ENCODE measurements around the gene GDF15. TPM values are rescaled to one million over a fixed set of nuclear protein-coding genes. Genes with fewer than 3 reads are reported as not detected.
A peak's percentile ranks its signal among the peaks of the same experiment; 100 is the strongest.

The GDF15 gene
- polyA plus RNA-seq, 1 of the 3 experiments (the other 2 are of a cell fraction), result 129 TPM

DNA sequence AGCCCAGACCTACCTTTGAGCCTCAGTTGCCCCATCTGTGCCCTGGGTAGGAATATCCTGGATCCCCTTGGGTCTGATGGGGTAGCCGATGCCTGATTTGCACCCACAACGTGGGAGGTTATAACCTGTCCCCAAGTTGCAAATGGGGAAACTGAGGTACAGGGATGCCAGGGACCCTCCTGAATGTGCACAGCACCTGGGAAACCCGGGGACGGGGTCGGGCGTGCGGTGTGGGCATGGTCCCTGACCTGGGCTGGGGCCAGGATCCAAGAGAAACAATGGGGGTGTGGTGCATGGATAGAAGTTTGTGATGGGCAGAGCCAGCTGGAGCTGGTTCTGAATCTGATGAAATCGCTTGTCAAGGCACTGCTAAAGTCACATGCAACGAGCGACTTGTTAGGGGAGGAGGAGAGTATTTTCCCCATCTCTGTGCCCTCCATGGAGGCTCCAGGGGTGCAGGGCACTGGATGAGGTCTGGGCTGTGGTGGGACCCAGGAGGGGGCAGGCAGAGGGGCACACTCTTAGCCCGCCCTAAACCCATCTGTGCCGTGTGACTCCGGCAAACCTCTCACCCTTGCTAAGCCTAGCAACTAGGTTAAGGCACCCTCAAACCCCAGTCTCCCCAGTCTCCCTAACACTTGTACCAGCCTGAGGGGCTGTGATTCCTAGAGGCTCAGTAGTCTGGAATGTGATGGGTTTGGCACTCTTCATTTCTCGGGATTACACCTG is 749 bp downstream of the GDF15 start:
- peaks cover 9% of the 10 kb centered on the region for H3K79me2 ChIP-seq (ENCODE audit: insufficient read depth)
- 0 out of 4 replicates have a peak overlapping the region, but pooled peaks of 1 of the 2 experiments have one; percentile 9 for H3K27ac ChIP-seq (ENCODE audit: low read depth in 2 of 2, low read length in 1 of 2)
- peak overlapping the region; percentile 82 for H3K4me2 ChIP-seq
- 83% methylated on average over 11 of the region's 14 CpGs for WGBS (ENCODE audit: low lambda C conversion rate)
- no peak overlapping the region for H2AFZ ChIP-seq (ENCODE audit: low read depth)
- no peaks in the 10 kb centered on the region; the same call in 1 of the 2 replicates for H4K20me1 ChIP-seq (ENCODE audit: insufficient read depth)
- peaks cover 3 to 6% of the 10 kb centered on the region in 2 experiments for H3K36me3 ChIP-seq (replicated peaks in 1 of 2; ENCODE audit: control insufficient read depth in 1 of 2, insufficient read depth in 2 of 2, low read length in 1 of 2)
- H3K27me3 ChIP-seq (ENCODE audit: insufficient read depth), result no peaks in the 10 kb centered on the region
- H3K9me3 ChIP-seq, result no peaks in the 10 kb centered on the region
- peak overlapping the region; percentile 51 to 60 for H3K4me3 ChIP-seq (ENCODE audit: low read depth in 2 of 2, low read length in 1 of 2)
- peak overlapping the region; percentile 39 for H3K9ac ChIP-seq
- ChIA-PET CTCF (interaction anchor here (0.6 to 8.6 kb wide), 11 partner anchors 9 to 45 kb away, joined by 3 to 160 read pairs (median 6); partner anchors contain the start of gene SSBP4), POLR2A (no interaction called here)
- peaks cover 18% of the 10 kb centered on the region for H3F3A ChIP-seq (replicated peaks; ENCODE audit: insufficient read depth)
- no peak for DNase-seq
- TF ChIP-seq TCF12 (IDR thresholded peaks at IDR 0.05) (no peak), RAD21 (IDR thresholded peaks at IDR 0.05; ENCODE audit: low read length) (no peak)
- no peaks in the 10 kb centered on the region for H3K9me2 ChIP-seq
- peaks cover 0 to 9% of the 10 kb centered on the region in 2 experiments; a peak in 1 of 4 replicates for H3K4me1 ChIP-seq (ENCODE audit: control insufficient read depth in 1 of 2, insufficient read depth in 2 of 2, low read depth in 1 of 2, low read length in 1 of 2)

DNA sequence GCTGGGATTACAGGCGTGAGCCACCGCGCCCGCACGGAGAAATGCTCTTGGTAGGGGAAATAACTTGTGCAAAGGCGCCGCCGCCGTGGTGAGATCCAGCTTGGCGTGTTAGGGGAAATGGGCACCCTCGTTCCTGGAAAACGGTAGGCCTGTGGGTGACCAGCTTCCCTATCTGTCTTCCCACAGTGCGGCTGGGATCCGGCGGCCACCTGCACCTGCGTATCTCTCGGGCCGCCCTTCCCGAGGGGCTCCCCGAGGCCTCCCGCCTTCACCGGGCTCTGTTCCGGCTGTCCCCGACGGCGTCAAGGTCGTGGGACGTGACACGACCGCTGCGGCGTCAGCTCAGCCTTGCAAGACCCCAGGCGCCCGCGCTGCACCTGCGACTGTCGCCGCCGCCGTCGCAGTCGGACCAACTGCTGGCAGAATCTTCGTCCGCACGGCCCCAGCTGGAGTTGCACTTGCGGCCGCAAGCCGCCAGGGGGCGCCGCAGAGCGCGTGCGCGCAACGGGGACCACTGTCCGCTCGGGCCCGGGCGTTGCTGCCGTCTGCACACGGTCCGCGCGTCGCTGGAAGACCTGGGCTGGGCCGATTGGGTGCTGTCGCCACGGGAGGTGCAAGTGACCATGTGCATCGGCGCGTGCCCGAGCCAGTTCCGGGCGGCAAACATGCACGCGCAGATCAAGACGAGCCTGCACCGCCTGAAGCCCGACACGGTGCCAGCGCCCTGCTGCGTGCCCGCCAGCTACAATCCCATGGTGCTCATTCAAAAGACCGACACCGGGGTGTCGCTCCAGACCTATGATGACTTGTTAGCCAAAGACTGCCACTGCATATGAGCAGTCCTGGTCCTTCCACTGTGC is 2.4 kb downstream of the GDF15 start:
- H3K4me2 ChIP-seq, result peak overlapping the region; percentile 82; the same call in 1 of the 2 replicates
- WGBS (ENCODE audit: low lambda C conversion rate), result 67% methylated on average over 19 of the region's 86 CpGs
- ChIA-PET CTCF (interaction anchor here (0.6 to 8.6 kb wide), 37 partner anchors 8 to 258 kb away, joined by 3 to 160 read pairs (median 7); partner anchors contain the start of genes IQCN, JUND, LRRC25 and LSM4), POLR2A (interaction anchor here (0.6 to 1.2 kb wide), 6 partner anchors 31 to 176 kb away, joined by 3 to 4 read pairs (median 3); partner anchors contain the start of gene SSBP4)
- no peak overlapping the region for H3K27ac ChIP-seq (ENCODE audit: low read depth in 2 of 2, low read length in 1 of 2)
- peaks cover 18% of the 10 kb centered on the region for H3F3A ChIP-seq (replicated peaks; ENCODE audit: insufficient read depth)
- H4K20me1 ChIP-seq (ENCODE audit: insufficient read depth), result no peaks in the 10 kb centered on the region; the same call in 1 of the 2 replicates
- DNase-seq, result peak; percentile 98
- H3K79me2 ChIP-seq (ENCODE audit: insufficient read depth), result peaks cover 9% of the 10 kb centered on the region
- peak overlapping the region; percentile 51 to 60; a peak in 3 of 4 replicates for H3K4me3 ChIP-seq (ENCODE audit: low read depth in 2 of 2, low read length in 1 of 2)
- no peak overlapping the region for H3K9ac ChIP-seq
- H3K36me3 ChIP-seq (replicated peaks in 1 of 2; ENCODE audit: control insufficient read depth in 1 of 2, insufficient read depth in 2 of 2, low read length in 1 of 2), result peaks cover 3 to 6% of the 10 kb centered on the region in 2 experiments
- H3K9me2 ChIP-seq, result no peaks in the 10 kb centered on the region
- peaks cover 0 to 9% of the 10 kb centered on the region in 2 experiments; a peak in 1 of 4 replicates for H3K4me1 ChIP-seq (ENCODE audit: control insufficient read depth in 1 of 2, insufficient read depth in 2 of 2, low read depth in 1 of 2, low read length in 1 of 2)
- H2AFZ ChIP-seq (ENCODE audit: low read depth), result no peak overlapping the region
- H3K9me3 ChIP-seq, result no peaks in the 10 kb centered on the region
- no peaks in the 10 kb centered on the region for H3K27me3 ChIP-seq (ENCODE audit: insufficient read depth)
- no peak for TF ChIP-seq TCF12 (IDR thresholded peaks at IDR 0.05)
- no peak for TF ChIP-seq EZH2phosphoT487 (IDR thresholded peaks at IDR 0.05; ENCODE audit: borderline replicate concordance, low read depth)
- peak; percentile 46 for TF ChIP-seq CHD2 (IDR thresholded peaks at IDR 0.05; ENCODE audit: low read length, partially characterized antibody)
- peak; percentile 15; the same call in 1 of the 2 replicates for TF ChIP-seq RCOR1 (IDR thresholded peaks at IDR 0.05; ENCODE audit: low read length)
- no peak; the same call in 1 of the 2 replicates for TF ChIP-seq NRF1 (IDR thresholded peaks at IDR 0.05; ENCODE audit: low read depth, low read length)
- TF ChIP-seq NFIC (IDR thresholded peaks at IDR 0.05; ENCODE audit: borderline replicate concordance), result no peak
- TF ChIP-seq GATA2 (CRISPR knock-in tag; IDR thresholded peaks at IDR 0.05), result no peak
- no peak for TF ChIP-seq FOXJ3 (CRISPR knock-in tag; IDR thresholded peaks at IDR 0.05)
- no peak for TF ChIP-seq FOSL2 (IDR thresholded peaks at IDR 0.05; ENCODE audit: borderline replicate concordance, low read depth)
- TF ChIP-seq, protein P1, sequence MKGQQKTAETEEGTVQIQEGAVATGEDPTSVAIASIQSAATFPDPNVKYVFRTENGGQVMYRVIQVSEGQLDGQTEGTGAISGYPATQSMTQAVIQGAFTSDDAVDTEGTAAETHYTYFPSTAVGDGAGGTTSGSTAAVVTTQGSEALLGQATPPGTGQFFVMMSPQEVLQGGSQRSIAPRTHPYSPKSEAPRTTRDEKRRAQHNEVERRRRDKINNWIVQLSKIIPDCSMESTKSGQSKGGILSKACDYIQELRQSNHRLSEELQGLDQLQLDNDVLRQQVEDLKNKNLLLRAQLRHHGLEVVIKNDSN (IDR thresholded peaks at IDR 0.05; ENCODE audit: borderline replicate concordance, low read depth), result no peak
- TF ChIP-seq, protein P2, sequence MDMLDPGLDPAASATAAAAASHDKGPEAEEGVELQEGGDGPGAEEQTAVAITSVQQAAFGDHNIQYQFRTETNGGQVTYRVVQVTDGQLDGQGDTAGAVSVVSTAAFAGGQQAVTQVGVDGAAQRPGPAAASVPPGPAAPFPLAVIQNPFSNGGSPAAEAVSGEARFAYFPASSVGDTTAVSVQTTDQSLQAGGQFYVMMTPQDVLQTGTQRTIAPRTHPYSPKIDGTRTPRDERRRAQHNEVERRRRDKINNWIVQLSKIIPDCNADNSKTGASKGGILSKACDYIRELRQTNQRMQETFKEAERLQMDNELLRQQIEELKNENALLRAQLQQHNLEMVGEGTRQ (IDR thresholded peaks at IDR 0.05; ENCODE audit: borderline replicate concordance, low read depth, low read length), result no peak
- TF ChIP-seq, protein P3, sequence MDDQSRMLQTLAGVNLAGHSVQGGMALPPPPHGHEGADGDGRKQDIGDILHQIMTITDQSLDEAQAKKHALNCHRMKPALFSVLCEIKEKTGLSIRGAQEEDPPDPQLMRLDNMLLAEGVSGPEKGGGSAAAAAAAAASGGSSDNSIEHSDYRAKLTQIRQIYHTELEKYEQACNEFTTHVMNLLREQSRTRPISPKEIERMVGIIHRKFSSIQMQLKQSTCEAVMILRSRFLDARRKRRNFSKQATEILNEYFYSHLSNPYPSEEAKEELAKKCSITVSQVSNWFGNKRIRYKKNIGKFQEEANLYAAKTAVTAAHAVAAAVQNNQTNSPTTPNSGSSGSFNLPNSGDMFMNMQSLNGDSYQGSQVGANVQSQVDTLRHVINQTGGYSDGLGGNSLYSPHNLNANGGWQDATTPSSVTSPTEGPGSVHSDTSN (IDR thresholded peaks at IDR 0.05), result no peak
- TF ChIP-seq EP300 (IDR thresholded peaks at IDR 0.05; ENCODE audit: borderline replicate concordance in 1 of 2, low read depth in 1 of 2, low read length in 1 of 2), result no peak
- TF ChIP-seq GABPA (IDR thresholded peaks at IDR 0.05; ENCODE audit: low read depth), result no peak
- TF ChIP-seq MXI1 (IDR thresholded peaks at IDR 0.05; ENCODE audit: low read depth, low read length), result peak; percentile 74; the same call in 1 of the 2 replicates
- TF ChIP-seq, protein P4, sequence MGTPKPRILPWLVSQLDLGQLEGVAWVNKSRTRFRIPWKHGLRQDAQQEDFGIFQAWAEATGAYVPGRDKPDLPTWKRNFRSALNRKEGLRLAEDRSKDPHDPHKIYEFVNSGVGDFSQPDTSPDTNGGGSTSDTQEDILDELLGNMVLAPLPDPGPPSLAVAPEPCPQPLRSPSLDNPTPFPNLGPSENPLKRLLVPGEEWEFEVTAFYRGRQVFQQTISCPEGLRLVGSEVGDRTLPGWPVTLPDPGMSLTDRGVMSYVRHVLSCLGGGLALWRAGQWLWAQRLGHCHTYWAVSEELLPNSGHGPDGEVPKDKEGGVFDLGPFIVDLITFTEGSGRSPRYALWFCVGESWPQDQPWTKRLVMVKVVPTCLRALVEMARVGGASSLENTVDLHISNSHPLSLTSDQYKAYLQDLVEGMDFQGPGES (IDR thresholded peaks at IDR 0.05; ENCODE audit: low read depth, low read length), result no peak
